GM10847 (cell line): Measurements from ENCODE around the gene GRIN2C.

Experiments used
- POLR2A ChIP-seq: IDR thresholded peaks from 2 replicates; pipeline ENCODE4 v1.6.1; 2011; ENCODE audit not compliant: insufficient read length; ENCODE audit errors: extremely low read depth

GRIN2C gene

DNA sequence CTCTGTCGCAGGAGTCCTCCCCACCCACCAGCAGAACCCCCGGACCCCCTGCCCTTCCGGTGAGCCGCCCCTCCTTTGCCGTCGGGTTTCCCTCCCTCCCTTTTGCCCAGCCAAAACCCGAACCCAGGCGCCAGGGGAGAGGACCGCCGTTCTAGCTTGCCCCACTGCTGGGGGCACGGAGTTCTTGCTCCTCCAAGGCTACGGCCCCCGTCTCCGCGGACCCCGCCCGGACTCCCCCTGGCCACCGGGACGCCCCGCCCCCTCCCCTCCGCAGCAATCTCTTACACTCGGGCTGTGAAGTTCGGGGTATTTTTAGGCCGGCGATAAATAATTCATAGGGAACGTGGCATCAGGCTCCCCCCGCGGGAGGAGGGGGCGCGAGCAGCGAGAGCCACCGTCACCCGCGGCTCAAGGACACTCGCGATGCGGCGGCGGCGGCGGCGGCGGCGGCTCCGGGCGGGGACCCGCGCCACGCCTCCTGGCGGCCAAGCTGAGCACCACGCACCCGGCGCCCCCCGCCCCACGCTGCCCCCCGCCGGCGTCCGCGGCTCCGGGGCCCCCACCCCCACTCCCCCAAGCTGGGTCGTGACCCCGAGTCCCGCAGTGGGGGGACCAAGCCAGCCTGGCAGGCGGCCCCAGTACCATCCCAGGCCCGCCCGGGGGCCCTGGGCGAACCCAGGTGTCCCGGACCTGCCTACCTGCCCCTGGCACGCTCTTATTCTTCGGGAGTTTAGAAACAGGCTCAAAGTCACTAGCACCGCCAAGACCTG is at the start of gene GRIN2C:
TSS of gene GRIN2C (minus strand) at position 427 of the 770 bp plus-strand sequence. CDS start 4,793 bp downstream, outside the sequence.
- no peak for TF ChIP-seq POLR2A

DNA sequence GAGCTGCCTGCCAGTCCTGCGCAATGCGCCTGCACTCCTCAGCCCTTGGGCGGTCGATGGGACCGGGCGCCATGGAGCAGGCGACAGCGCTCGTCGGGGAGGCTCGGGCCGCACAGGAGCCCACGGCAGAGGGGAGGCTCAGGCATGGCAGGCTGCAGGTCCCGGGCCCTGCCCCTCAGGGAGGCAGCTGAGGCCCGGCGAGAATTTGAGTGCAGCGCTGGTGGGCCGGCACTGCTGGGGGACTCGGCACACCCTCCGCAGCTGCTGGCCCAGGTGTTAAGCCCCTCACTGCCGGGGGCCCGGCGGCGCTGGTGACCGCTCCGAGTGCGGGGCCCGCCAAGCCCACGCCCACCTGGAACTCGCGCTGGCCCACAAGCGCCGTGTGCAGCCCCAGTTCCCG is 47.3 kb upstream of the GRIN2C start:
- no peak for TF ChIP-seq POLR2A

DNA sequence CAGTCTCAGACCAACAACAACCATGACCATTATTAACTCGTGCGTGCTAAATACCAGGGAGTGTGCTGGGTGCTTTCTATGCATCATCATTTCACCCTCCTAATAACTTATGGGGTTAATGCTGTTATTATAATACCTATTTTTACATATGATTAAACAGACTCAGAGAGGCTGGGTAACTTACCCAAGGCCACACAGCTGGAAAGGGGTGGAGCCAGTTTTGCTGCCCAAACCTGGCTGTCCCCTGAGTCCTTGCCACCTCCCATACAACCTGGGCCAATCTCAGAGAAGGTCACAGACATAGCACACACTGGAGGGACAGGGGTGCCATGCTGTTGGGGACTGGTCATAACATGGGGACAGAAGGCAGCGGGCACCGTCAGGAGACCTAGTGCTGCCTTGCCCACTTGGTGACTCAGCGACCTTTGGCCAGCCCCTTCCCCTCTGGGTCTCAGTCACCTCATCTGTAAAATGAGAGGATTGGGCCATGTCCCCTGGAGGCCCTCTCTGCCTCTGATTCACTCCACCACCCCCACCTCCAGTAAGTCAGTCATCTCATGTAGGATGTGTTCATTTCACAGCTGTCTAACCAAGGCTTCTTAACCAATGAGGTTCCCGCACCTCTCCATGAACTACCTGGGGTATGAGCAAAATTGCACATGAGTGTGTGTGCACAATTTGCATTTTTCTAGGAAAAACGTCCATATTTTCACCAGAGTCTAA is 45.2 kb upstream of the GRIN2C start:
- no peak for TF ChIP-seq POLR2A

DNA sequence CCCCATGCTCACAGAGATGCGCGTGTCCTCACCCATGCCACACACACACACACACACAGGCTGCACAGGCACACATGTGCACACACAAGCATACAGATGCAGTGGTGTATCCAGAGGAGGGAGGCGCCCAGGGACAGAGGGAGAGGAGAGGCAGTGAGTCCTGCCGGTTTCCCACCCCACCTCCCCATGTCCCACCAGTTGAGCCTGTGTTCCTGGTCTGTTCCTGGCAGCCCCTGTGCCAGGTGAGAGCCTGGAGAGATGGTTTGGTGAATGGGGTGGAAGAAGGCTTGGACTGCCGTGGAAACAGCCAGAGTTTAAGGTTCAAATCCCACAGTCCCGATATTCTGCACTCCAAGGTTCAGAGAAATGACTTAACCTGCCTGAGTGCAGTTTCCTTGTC is 44.0 kb upstream of the GRIN2C start:
- no peak for TF ChIP-seq POLR2A

DNA sequence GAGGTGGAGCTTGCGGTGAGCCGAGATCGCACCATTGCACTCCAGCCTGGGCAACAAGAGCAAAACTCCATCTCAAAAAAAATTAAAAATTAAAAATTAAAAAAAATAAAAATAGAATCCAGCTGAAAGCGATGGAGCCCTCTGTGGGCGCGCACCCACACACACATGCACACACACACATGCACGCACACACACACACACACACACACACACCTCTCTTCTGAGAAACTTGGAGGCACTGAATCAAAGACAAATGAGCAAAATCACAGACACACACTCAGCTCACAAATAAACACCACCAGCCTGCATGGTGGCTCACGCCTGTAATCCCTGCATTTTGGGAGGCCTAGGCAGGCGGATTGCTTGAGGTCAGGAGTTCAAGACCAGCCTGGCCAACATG is 43.3 kb upstream of the GRIN2C start:
- TF ChIP-seq POLR2A: no peak

DNA sequence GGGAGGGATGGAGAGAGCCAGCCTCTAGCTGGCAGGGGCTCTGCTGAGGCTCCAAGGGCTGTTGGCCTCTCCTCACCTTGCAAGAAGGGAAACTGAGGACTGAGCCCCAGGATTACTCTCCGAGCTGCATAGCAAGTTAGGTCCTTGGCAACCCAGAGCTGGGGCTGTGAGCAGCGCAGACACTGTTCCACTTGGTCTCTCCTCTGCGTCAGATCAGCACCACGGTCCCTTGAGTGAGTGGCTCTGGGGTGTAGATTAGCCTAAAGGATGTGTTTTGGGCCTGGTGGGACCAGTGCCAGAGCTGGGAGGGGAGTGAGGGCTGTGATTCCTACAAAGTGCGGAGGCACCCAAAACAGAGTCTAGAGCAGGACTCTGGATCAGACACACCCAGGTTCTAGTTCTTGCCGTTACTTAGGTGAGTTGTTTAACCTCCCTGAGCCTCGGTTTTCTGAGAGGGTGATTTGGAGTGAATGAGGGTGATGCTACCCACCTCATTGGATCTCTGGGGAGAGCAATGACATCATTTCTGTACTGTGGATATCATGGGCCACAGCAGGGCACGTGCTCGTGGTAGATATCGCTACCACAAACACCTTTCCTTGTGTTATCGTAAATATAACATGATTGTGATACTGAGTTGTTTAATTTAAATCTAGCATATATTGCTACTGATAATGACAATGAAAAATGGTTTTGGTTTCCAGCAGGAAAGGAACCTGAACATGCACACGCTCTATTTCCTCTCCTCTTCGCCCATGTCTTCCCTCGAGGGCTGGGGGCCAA is 41.9 kb upstream of the GRIN2C start:
- no peak for TF ChIP-seq POLR2A

DNA sequence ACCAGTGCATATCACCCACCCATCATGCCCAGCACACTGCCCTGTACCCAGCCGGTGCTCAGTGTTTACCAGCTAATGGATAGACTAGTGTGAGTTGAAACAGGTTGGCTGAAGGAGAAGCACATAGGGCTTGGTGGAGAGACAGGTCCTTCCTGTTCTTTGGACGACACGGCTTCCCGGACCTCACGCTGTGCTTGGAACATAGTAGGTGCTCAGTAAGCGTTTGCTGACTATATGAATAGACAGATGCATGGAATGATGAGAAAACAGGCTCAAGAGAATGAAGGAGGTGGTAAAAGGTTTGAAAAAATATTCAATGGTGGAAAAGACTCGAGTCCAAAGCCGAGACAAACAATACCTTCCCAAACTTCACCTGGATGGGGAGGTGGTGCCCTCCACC is 40.5 kb upstream of the GRIN2C start:
- TF ChIP-seq POLR2A: no peak

DNA sequence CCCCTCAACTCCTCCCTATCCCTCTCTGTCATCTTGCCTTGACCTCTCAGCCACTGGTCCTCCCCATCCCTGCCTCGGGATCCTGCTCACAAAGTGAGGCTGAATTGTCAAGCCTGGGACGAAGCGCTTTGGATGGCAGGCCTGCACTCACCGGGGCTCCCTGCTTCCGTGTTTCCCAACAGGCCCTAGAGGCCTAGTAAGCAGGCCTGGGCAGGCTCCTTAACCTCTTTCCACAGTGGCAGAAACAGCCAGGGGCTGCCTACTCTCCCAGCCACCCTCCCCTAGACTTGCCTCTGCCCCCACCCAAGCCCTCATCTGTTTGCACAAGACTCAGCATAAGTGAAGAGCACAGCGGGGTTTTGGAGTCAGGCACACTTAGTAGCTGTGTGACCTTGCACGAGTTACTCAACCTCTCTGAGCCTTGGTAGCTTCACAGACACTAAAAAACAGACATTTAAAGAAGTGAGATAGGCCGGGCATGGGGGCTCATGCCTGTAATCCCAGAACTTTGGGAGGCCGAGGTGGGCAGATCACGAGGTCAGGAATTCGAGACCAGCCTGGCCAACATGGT is 38.8 kb upstream of the GRIN2C start:
- TF ChIP-seq POLR2A: no peak

DNA sequence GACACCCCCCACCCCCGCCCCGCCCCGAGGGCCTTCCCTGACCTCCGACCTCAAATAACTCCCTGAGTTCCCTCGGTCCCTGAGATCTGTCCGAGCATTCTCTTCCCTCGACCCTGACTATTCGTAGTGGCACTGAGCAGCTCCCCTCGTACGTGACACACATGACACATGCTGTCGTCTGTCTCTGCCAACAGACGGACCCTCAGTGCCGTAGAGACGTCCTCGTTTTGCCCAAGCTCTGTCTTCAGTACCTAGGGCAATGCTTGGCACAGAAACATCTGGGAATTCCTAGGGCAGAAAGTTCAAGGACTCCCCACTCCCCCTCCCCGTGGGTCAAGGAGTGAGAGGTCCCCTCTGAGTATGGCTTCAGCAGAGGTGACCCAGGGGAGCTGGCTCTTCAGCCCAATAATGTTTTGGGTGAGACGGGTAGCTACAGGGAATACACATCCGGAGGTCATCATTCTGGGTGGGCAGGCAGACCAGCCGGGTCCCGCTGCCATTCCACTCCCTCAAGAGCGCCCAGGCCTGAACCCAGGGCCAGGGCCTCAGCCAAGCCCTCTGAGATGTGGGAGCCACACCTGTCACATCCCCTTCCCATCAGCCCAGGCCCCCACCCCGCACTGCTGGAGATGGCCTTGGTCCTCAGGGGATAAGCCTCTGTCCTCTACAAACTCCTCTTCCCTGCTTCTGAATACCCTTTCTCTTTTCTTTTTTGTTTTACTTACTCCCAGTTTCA is 34.4 kb upstream of the GRIN2C start:
- TF ChIP-seq POLR2A: no peak

DNA sequence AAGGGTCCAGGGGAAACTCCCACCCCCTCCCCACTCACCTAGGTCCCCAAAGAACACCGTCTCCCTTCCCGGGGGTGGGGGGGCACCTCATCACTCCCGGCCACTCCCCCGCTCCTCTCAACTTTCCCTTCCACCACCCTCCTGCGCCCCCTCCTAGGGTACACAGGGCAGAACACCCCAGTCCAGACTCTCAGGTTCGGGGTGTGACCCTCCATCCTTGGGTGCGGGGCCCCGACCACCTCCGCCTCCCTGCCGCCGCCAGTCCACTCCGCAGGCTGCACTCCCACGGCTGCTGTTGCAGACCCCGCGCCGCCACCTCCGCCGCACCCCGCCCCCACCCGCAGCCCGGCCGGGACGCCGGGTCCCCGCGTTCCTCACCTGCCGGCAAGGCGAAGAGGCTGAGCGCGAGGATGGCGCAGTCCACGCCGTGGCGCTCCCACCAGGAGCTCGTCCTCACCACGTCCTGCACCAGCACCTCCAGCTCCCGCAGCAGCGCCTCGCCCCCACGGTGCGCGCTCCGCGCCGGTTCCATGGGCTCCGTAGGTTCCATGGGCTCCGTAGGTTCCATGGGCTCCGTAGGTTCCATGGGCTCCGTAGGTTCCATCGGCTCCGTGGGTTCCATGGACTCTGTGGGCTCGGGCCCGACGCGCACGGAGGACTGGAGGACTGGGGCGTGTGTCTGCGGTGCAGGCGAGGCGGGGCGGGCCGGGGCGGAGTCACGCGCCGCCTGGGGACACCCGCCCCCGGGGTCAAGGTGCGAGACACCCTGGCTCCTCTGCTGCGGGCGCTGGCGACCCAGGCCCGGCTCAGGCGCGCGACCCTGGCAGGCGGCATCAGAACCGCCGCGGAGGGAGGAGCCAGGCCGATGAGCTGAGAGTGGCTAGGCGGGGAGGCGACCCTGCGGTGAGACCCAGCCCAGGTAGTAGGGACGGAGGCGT is 33.6 kb upstream of the GRIN2C start, which contains the start of gene FADS6:
TSS of gene FADS6 (minus strand) at position 660 of the 938 bp plus-strand sequence. CDS start at position 622, 38 bp downstream.
- TF ChIP-seq POLR2A: no peak

DNA sequence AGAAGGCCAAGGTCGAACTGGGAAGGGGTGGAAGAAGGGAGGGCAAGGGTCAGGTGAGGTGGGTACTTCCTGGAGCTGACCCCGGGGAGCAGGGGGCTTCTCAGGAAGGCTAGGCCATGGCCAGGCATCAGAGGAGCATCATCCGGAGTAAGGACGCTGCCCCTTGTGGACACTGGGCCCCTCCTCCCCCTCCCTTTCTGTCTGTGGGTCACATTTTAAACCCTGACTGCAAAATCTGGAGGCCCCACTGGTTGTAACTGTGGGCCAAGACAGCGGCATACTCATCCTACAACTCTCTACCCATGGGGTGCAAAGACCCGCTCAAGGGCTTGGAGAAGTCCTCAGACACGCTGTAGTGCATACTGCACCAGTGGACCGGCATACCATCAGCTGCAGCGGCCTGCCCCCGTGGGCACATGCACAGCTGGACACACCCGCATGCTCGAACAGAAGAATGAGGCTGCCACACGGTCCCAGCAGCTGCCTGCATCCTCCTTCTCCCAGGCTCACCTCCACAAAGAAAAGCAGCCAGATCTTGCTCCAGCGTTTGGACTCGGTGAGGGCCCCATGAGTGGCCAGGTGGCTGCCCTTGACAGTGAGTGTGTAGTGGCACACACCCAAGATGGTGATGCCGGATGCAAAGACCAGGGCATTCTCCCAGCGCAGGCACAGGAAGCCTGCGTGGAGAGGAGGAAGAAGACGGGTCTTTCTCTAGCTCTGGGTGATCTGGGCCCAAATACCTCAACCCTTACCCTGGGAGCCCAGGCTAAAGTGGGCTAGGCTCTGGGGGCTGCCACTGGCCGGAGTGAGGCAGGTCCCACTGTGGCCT is 32.5 kb upstream of the GRIN2C start:
- no peak for TF ChIP-seq POLR2A

DNA sequence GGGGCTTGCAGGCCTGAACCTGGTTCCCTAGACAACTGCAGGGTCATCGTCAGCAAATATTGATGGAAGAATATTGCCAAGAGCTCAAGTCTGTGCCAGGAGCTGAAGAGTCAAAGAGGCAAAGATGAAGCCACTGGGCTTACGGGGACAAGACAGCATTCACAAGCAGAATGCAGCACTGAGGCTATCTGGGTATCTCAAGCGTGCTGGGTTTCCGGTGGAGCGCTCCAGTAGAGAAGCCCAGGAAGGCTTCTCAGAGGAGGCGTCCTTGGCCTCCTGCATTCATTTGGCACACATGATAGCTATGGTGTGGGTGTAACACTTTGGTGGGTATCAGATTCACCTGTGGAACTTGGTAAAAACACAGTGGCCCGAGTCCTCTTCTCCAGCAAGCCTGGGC is 30.9 kb upstream of the GRIN2C start:
- TF ChIP-seq POLR2A: no peak

DNA sequence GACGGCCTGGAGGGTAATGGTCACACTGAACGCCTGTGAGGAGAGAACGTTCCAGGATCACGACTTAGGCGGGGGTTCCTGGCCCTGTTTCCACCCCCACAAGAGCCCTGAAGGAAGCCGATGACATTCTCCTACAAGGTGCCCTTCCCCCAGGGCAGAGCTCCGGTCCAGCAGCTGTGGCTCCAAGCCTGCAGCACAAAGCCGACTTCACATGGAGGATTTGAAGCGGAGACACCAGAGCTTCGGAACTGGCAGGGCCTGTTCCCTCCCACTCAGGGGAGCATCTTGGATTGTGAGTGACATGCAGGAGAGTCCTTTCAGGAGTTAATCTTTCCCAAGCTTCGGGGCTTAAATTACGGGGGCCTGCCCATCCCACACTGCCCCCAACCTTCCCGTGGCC is 28.8 kb upstream of the GRIN2C start:
- no peak for TF ChIP-seq POLR2A
